ENCODE results near the gene SIX1. TPM values are rescaled to one million over a fixed set of nuclear protein-coding genes. Genes with fewer than 3 reads are reported as not detected.

The SIX1 gene
- total and polyA plus RNA-seq, 2 of the 13 experiments (the other 11 are each of a cell fraction or from before 2014, with no cell fraction given) = 1.7 to 6.5 TPM

GRCh38 chr14:60647081-60647836 lies 2.0 kb downstream of the SIX1 start (continued):
- TF ChIP-seq ZNF441 (CRISPR knock-in tag; IDR thresholded peaks at IDR 0.05; ENCODE audit: borderline replicate concordance) = peak; percentile 26; the same call in 1 of the 2 replicates
- TF ChIP-seq, protein P1, sequence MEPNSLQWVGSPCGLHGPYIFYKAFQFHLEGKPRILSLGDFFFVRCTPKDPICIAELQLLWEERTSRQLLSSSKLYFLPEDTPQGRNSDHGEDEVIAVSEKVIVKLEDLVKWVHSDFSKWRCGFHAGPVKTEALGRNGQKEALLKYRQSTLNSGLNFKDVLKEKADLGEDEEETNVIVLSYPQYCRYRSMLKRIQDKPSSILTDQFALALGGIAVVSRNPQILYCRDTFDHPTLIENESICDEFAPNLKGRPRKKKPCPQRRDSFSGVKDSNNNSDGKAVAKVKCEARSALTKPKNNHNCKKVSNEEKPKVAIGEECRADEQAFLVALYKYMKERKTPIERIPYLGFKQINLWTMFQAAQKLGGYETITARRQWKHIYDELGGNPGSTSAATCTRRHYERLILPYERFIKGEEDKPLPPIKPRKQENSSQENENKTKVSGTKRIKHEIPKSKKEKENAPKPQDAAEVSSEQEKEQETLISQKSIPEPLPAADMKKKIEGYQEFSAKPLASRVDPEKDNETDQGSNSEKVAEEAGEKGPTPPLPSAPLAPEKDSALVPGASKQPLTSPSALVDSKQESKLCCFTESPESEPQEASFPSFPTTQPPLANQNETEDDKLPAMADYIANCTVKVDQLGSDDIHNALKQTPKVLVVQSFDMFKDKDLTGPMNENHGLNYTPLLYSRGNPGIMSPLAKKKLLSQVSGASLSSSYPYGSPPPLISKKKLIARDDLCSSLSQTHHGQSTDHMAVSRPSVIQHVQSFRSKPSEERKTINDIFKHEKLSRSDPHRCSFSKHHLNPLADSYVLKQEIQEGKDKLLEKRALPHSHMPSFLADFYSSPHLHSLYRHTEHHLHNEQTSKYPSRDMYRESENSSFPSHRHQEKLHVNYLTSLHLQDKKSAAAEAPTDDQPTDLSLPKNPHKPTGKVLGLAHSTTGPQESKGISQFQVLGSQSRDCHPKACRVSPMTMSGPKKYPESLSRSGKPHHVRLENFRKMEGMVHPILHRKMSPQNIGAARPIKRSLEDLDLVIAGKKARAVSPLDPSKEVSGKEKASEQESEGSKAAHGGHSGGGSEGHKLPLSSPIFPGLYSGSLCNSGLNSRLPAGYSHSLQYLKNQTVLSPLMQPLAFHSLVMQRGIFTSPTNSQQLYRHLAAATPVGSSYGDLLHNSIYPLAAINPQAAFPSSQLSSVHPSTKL (CRISPR knock-in tag; IDR thresholded peaks at IDR 0.05) = peak; percentile 49; the same call in 1 of the 2 replicates
- no peak for TF ChIP-seq FOXC1 (CRISPR knock-in tag; IDR thresholded peaks at IDR 0.05; ENCODE audit: borderline replicate concordance)
- no peak for TF ChIP-seq POGK (CRISPR knock-in tag; conservative IDR thresholded peaks at IDR 0.05)
- TF ChIP-seq YY1 (IDR thresholded peaks at IDR 0.05; ENCODE audit: insufficient read depth, insufficient replicate concordance, low read depth, low read length) = peak; percentile 11
- peak; percentile 58; the same call in 1 of the 2 replicates for TF ChIP-seq TBX2 (CRISPR knock-in tag; IDR thresholded peaks at IDR 0.05; ENCODE audit: borderline replicate concordance)
- TF ChIP-seq, protein P2, sequence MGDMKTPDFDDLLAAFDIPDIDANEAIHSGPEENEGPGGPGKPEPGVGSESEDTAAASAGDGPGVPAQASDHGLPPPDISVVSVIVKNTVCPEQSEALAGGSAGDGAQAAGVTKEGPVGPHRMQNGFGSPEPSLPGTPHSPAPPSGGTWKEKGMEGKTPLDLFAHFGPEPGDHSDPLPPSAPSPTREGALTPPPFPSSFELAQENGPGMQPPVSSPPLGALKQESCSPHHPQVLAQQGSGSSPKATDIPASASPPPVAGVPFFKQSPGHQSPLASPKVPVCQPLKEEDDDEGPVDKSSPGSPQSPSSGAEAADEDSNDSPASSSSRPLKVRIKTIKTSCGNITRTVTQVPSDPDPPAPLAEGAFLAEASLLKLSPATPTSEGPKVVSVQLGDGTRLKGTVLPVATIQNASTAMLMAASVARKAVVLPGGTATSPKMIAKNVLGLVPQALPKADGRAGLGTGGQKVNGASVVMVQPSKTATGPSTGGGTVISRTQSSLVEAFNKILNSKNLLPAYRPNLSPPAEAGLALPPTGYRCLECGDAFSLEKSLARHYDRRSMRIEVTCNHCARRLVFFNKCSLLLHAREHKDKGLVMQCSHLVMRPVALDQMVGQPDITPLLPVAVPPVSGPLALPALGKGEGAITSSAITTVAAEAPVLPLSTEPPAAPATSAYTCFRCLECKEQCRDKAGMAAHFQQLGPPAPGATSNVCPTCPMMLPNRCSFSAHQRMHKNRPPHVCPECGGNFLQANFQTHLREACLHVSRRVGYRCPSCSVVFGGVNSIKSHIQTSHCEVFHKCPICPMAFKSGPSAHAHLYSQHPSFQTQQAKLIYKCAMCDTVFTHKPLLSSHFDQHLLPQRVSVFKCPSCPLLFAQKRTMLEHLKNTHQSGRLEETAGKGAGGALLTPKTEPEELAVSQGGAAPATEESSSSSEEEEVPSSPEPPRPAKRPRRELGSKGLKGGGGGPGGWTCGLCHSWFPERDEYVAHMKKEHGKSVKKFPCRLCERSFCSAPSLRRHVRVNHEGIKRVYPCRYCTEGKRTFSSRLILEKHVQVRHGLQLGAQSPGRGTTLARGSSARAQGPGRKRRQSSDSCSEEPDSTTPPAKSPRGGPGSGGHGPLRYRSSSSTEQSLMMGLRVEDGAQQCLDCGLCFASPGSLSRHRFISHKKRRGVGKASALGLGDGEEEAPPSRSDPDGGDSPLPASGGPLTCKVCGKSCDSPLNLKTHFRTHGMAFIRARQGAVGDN (CRISPR knock-in tag; IDR thresholded peaks at IDR 0.05) = peak; percentile 77
- TF ChIP-seq NCOR1 (IDR thresholded peaks at IDR 0.05; ENCODE audit: borderline replicate concordance, low read length) = no peak
- peak; percentile 15; the same call in 1 of the 2 replicates for TF ChIP-seq HDAC1 (CRISPR knock-in tag; IDR thresholded peaks at IDR 0.05)
- TF ChIP-seq GLI4 (CRISPR knock-in tag; IDR thresholded peaks at IDR 0.05; ENCODE audit: borderline replicate concordance) = no peak
- no peak for TF ChIP-seq LCORL (IDR thresholded peaks at IDR 0.05)
- peak; percentile 39; the same call in 1 of the 2 replicates for TF ChIP-seq LCORL (CRISPR knock-in tag; IDR thresholded peaks at IDR 0.05)
- 0 out of 2 replicates have a peak, but pooled peaks have one; percentile 9 for TF ChIP-seq ARNT2 (CRISPR knock-in tag; IDR thresholded peaks at IDR 0.05; ENCODE audit: low read depth)
- TF ChIP-seq SPEN (CRISPR knock-in tag; IDR thresholded peaks at IDR 0.05; ENCODE audit: low read depth) = no peak
- TF ChIP-seq ZNF224 (CRISPR knock-in tag; IDR thresholded peaks at IDR 0.05) = no peak
- no peak for TF ChIP-seq RBM22 (optimal IDR thresholded peaks at IDR 0.05; ENCODE audit: low read length)
- no peak for TF ChIP-seq IRF1 (CRISPR knock-in tag; IDR thresholded peaks at IDR 0.05; ENCODE audit: low read depth)
